Body of pancreas (tissue), 4 donors: Measurements from ENCODE around the gene PI4K2B. TPM values are rescaled to one million over a fixed set of nuclear protein-coding genes. Genes with fewer than 3 reads are reported as not detected.

ENCODE experiments used
- ATAC-seq: fragments of 150-250 bp; one replicate; pipeline ENCODE4 v1.9.1; 2016
- DNase-seq, 4 donors: peaks; one replicate each; pipeline ENCODE4 v3.0.0-alpha.2; 2019
- H3K27ac ChIP-seq, 4 donors: fragments of 200-600 bp; sonication (generic); 1 replicate in 3 of 4; 2 replicates in 1 of 4; pipeline versions ENCODE4 v1.5.1 to v1.6.1; 2016 to 2019; ENCODE audit warnings: mild to moderate bottlenecking in 1 of 4, mixed read lengths in 1 of 4, moderate library complexity in 1 of 4
- H3K27me3 ChIP-seq, 2 donors: fragments of 200-600 bp; sonication (generic); one replicate each; pipeline ENCODE4 v1.6.0; 2016; ENCODE audit warnings: mild to moderate bottlenecking in 1 of 2
- H3K36me3 ChIP-seq, 2 donors: fragments of 200-600 bp; sonication (generic); replicated peaks in 1 of 2; 2 replicates each; pipeline ENCODE4 v1.5.1; 2016; ENCODE audit warnings: low read depth in 2 of 2; ENCODE audit not compliant: insufficient read depth in 1 of 2
- H3K4me1 ChIP-seq: fragments of 200-600 bp; sonication (generic); one replicate; pipeline ENCODE4 v1.6.0; 2016
- H3K4me3 ChIP-seq, 2 donors: fragments of 200-600 bp; sonication (generic); 1 replicate in 1 of 2; 2 replicates in 1 of 2; pipeline ENCODE4 v1.5.1; 2016 to 2019
- H3K9me3 ChIP-seq, 3 donors: fragments of 200-600 bp; sonication (generic); 1 replicate in 2 of 3; 2 replicates in 1 of 3; pipeline ENCODE4 v1.5.1; 2016
- POLR2A ChIP-seq, 3 donors: fragments of 450-650 bp; IDR thresholded peaks; one replicate each; pipeline ENCODE4 v1.6.1; 2016; ENCODE audit warnings: antibody characterized with exemption in 3 of 3, mild to moderate bottlenecking in 2 of 3
- WGBS, 2 donors: methylation state at CpG; one replicate each; pipeline ENCODE4 v1.1.5; 2017; 5-methylcytosine and 5-hydroxymethylcytosine counted together
- intact Hi-C: fragments of 100-400 bp; cut with DNase I; formaldehyde crosslinking; loops from one replicate; pipeline ENCODE4 v1.15.1; 2023
- total RNA-seq, 2 donors: library from RNA; depleted of rRNA; stranded (reverse); fragments of >200 nt; gene quantifications; one replicate each; pipeline ENCODE4 v1.1.0, GENCODE V29; 2016
- TF ChIP-seq, protein P1 (sequence below), 7 experiments: fragments of 450-650 bp in 4 of 7; fragments of 200-600 bp in 3 of 7; sonication (generic) in 3 of 7; IDR thresholded peaks; one replicate each; pipeline ENCODE4 v1.5.1; 2016 to 2019; ENCODE audit warnings: antibody characterized with exemption in 7 of 7

Gene PI4K2B
- total RNA-seq, 2 donors from 2014 or later: 5.3 to 16.3 TPM

- H3K4me3 ChIP-seq: no peak overlapping the region
- WGBS, 2 donors: 80 to 93% methylated on average over 4 of the region's 4 CpGs
- H3K27ac ChIP-seq: no peak overlapping the region
- DNase-seq (no peak), ATAC-seq (no peak)
- peaks cover 9% of the 10 kb centered on the region for H3K4me1 ChIP-seq
- intact Hi-C loops: no loop called here
- no peaks in the 10 kb centered on the region for H3K36me3 ChIP-seq
- no peak for TF ChIP-seq POLR2A (IDR thresholded peaks at IDR 0.05)
- TF ChIP-seq, protein P1, sequence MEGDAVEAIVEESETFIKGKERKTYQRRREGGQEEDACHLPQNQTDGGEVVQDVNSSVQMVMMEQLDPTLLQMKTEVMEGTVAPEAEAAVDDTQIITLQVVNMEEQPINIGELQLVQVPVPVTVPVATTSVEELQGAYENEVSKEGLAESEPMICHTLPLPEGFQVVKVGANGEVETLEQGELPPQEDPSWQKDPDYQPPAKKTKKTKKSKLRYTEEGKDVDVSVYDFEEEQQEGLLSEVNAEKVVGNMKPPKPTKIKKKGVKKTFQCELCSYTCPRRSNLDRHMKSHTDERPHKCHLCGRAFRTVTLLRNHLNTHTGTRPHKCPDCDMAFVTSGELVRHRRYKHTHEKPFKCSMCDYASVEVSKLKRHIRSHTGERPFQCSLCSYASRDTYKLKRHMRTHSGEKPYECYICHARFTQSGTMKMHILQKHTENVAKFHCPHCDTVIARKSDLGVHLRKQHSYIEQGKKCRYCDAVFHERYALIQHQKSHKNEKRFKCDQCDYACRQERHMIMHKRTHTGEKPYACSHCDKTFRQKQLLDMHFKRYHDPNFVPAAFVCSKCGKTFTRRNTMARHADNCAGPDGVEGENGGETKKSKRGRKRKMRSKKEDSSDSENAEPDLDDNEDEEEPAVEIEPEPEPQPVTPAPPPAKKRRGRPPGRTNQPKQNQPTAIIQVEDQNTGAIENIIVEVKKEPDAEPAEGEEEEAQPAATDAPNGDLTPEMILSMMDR (IDR thresholded peaks at IDR 0.05): no peak
- no peaks in the 10 kb centered on the region for H3K27me3 ChIP-seq
- H3K9me3 ChIP-seq: no peaks in the 10 kb centered on the region
Measured at GRCh38 chr4:25310066-25310802, 76.4 kb downstream of the PI4K2B start.

- Histone ChIP-seq H3K4me3 (no peak overlapping the region), H3K27ac (no peak overlapping the region), H3K4me1 (peaks cover 9% of the 10 kb centered on the region), H3K27me3 (no peaks in the 10 kb centered on the region), H3K36me3 (peaks cover 0 to 1% of the 10 kb centered on the region in 2 donors), H3K9me3 (no peaks in the 10 kb centered on the region)
- ATAC-seq (no peak), DNase-seq (no peak)
- intact Hi-C loops: no loop called here
- TF ChIP-seq POLR2A (IDR thresholded peaks at IDR 0.05): no peak
- TF ChIP-seq, protein P1 (IDR thresholded peaks at IDR 0.05): no peak
- 75 to 81% methylated on average over 1 of the region's 1 CpG for WGBS, 2 donors
Measured at GRCh38 chr4:25310803-25311166, 77.0 kb downstream of the PI4K2B start.

DNA sequence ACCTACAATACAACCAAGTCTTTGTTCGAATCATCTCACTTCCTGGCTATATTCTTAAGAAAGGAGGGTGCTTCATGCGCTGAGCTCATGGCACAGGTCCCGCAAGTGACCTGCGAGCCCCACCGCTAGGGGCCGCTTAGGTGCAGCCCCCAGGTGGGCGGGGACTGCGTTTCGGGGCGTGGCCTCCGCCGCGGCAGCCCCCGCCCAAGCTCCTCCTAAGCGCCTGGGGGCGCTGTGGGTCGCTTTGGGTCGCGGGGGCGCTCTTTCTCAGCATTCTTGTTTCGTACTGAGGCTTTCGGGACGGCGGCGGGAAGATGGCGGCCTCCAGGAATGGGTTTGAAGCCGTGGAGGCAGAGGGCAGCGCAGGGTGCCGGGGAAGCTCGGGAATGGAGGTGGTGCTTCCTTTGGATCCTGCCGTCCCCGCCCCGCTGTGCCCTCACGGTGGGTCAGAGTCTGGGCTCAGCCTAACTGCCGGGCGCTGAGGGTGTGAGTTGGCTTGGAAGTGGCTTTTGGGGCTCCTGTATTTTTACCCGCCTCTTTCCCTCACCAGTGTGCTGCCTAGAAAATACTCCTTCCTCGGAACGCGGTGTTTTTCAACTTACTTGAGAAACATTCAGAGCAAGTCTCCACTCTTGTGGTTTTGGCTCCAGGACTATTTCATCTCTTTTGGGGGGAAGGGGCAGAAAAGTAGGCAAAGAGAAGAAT lies 78.8 kb downstream of the PI4K2B start, which contains the start of gene ZCCHC4:
TSS of gene ZCCHC4 (plus strand) at position 279 of the 705 bp plus-strand sequence. CDS start at position 315, 36 bp downstream.
- H3K4me3 ChIP-seq: peak within 1 kb of the TSS; percentile 29 to 55
- DNase-seq: peak; percentile 91 to 93 (median 92)
- no peaks in the 10 kb centered on the region for H3K9me3 ChIP-seq
- H3K27me3 ChIP-seq: no peaks in the 10 kb centered on the region
- peak; percentile 35 to 85 (median 74) for TF ChIP-seq POLR2A (IDR thresholded peaks at IDR 0.05)
- TF ChIP-seq, protein P1 (IDR thresholded peaks at IDR 0.05): peak; percentile 94 to 99 (median 98)
- H3K27ac ChIP-seq: peak within 1 kb of the TSS in 3 of 4 donors; percentile 80
- 0% methylated on average over 17 to 40 of the region's 40 CpGs for WGBS, 2 donors
- peaks cover 9% of the 10 kb centered on the region for H3K4me1 ChIP-seq
- intact Hi-C loops: no loop called here
- H3K36me3 ChIP-seq: peaks cover 0 to 2% of the 10 kb centered on the region in 2 donors
- peak; percentile 99 for ATAC-seq

DNA sequence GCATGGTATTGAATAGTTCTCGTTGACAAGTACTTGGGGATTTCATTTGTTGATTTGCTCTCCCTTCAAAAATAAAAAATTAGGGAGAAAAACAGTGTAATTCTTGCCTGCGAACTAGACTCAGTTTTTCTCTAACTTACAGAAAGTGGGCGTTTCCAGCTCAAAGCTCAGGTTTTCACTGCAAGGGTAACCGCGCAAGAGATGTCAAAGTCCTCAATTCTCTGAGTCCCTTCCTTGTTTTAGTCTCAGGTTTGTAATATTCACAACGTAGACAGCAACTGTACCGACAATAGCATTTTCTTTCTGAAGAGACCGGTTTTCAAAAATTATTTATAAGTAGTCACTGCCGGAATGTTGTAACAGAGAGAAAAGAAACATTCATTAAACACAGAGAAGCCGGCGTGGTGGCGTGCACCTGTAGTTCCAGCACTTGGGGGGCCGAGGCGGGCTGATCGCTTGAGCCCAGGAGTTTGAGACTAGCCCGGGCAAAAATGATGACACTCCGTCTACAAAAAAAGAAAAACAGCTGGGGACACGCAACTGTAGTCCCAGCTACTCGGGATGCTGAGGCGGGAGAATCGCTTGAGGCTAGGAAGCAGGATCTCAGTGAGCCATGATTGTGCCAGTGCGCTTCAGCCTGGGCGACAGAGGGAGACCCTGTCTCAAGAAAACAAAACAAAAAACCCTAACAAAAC lies 79.5 kb downstream of the PI4K2B start:
- no peak for ATAC-seq
- Histone ChIP-seq H3K9me3 (no peaks in the 10 kb centered on the region), H3K4me1 (peaks cover 9% of the 10 kb centered on the region), H3K4me3 (peak overlapping the region; percentile 29 to 55), H3K27me3 (no peaks in the 10 kb centered on the region), H3K36me3 (peaks cover 0 to 2% of the 10 kb centered on the region in 2 donors), H3K27ac (peak overlapping the region in 3 of 4 donors; percentile 80)
- WGBS, 2 donors: 16 to 23% methylated on average over 23 of the region's 23 CpGs
- TF ChIP-seq POLR2A (IDR thresholded peaks at IDR 0.05): no peak
- TF ChIP-seq, protein P1 (IDR thresholded peaks at IDR 0.05): no peak
- intact Hi-C loops: no loop called here
- no peak for DNase-seq
